GM13976 (cell line): ENCODE data around the gene MYZAP.

Experiments
- DNase-seq: peaks from one replicate; pipeline ENCODE4 v3.0.0; 2012; ENCODE audit warnings: low spot score
- in situ Hi-C: fragments of 300-500 bp; cut with MboI; formaldehyde crosslinking; loops from one replicate; pipeline ENCODE4 v1.12.0; 2022; ENCODE audit warnings: low sequenced_read_pairs, mixed read lengths, inconsistent platforms; ENCODE audit not compliant: unreplicated experiment
- TF ChIP-seq, protein P1 (sequence below): IDR thresholded peaks from 2 replicates; pipeline ENCODE4 v1.5.1; 2012; ENCODE audit warnings: borderline replicate concordance, mild to moderate bottlenecking; ENCODE audit not compliant: insufficient read depth; ENCODE audit errors: extremely low read depth, missing control alignments, control extremely low read depth

MYZAP gene

DNA sequence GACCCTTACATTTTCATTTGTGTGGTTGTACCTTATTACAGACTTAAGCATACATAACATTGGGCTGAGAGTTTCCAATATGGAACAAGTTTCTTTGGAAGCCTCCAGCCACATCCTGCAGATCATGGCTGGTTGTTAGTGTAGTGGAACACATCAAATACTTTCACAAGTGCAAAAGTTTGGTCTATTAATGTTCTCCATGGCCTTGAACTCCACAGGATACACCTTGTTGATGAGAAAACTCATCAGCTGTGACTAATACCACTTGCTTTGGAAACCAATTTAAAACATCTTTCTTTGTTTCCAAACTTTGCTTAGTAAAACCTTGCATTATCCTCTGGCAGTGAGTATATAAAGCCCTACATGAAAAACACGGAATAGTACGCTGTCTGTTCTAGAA, 46.1 kb downstream of the MYZAP start:
- TF ChIP-seq, protein P1, sequence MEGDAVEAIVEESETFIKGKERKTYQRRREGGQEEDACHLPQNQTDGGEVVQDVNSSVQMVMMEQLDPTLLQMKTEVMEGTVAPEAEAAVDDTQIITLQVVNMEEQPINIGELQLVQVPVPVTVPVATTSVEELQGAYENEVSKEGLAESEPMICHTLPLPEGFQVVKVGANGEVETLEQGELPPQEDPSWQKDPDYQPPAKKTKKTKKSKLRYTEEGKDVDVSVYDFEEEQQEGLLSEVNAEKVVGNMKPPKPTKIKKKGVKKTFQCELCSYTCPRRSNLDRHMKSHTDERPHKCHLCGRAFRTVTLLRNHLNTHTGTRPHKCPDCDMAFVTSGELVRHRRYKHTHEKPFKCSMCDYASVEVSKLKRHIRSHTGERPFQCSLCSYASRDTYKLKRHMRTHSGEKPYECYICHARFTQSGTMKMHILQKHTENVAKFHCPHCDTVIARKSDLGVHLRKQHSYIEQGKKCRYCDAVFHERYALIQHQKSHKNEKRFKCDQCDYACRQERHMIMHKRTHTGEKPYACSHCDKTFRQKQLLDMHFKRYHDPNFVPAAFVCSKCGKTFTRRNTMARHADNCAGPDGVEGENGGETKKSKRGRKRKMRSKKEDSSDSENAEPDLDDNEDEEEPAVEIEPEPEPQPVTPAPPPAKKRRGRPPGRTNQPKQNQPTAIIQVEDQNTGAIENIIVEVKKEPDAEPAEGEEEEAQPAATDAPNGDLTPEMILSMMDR, result no peak
- no peak for DNase-seq
- in situ Hi-C loops, result no loop called here

DNA sequence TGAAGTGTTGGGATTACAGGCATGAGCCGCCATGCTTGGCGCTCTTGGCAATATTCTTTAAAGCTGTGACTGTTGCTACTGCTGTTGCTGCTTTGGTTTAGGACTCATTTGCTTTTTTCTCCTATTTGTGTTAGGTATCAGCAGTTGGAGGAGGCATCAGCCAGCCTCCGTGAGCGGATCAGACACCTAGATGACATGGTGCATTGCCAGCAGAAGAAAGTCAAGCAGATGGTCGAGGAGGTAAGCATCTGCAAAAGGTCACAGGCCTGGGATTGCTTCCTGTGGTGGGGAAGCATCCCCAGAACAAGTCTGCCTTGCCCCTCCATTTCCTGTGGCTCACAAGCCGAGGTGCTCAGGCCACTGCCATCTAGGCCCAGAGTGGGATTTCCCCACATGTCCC, 47.6 kb downstream of the MYZAP start:
- TF ChIP-seq, protein P1, result no peak
- DNase-seq, result no peak
- in situ Hi-C loops, result no loop called here

DNA sequence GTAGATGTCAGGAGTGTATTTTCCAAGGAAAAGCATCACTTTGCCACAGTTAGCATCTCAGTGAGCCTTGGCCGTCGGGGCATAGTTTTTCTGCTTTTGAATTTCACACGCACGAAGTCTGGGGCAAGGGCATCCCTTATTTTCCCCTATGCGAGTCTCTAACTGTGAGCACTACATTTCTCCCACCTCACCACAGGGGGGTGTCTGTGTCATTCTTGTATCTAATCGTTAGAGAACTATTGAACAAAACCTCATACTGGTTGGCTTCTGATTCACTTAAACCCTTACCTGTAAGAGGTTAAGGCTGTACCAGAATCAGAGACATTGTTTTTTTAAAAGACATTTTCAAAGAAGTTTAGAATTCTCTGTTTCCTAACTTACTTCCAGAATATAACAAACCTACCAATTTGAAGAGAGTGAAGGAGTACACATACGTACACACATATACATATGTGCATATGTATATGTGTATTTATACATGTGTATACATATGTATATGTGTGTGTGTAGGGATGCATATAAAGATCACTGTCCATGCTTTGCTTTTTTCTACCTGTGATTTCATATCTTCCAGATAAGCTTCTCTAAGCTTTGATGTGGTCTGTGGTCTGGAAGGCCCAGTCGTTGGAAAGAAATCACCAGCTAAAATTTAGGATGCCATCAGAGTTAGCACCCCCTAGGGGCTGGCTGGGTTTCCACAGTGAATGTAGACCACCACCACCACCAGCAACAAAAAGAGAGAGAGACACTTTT, 49.4 kb downstream of the MYZAP start:
- in situ Hi-C loops, result no loop called here
- TF ChIP-seq, protein P1, result no peak
- DNase-seq, result no peak

DNA sequence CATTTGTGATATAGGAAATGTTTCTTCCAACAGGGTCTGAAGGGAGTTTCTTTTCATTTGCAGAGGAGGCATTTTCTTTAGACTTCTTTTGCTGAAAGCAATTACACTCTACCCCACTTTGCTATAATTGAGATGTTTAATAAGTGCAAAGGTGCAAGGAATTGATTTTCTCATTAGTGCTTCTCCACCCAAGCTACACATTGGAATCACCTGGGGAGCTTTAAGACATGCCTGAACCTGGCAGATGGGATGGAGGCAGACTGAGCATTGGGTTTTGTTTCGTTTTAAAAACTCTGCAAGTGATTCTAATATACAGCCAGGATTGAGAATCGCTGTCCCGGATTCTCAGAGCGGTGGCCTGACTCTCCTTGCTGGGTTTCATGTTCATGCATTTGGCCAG, 52.1 kb downstream of the MYZAP start:
- TF ChIP-seq, protein P1, result no peak
- in situ Hi-C loops, result no loop called here
- DNase-seq, result no peak

DNA sequence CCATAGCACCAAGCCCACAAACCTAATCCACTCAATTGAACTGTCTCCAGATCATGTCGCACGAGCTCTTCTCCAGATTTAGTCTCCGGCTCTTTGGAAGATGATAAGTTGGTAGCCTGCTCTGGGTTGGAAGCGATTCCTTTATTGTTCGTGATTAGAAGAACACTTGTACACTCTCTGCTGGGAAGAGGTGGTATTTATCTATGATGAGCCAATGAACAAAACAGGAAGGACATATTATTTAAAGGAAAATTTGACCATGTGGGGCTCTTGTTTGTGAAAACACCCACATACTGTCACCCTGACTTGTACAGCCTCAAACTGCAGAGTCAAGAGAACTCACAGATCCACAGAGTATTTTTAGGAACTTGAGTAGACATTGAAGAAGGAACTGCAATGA, 54.4 kb downstream of the MYZAP start:
- in situ Hi-C loops, result no loop called here
- TF ChIP-seq, protein P1, result no peak
- no peak for DNase-seq

DNA sequence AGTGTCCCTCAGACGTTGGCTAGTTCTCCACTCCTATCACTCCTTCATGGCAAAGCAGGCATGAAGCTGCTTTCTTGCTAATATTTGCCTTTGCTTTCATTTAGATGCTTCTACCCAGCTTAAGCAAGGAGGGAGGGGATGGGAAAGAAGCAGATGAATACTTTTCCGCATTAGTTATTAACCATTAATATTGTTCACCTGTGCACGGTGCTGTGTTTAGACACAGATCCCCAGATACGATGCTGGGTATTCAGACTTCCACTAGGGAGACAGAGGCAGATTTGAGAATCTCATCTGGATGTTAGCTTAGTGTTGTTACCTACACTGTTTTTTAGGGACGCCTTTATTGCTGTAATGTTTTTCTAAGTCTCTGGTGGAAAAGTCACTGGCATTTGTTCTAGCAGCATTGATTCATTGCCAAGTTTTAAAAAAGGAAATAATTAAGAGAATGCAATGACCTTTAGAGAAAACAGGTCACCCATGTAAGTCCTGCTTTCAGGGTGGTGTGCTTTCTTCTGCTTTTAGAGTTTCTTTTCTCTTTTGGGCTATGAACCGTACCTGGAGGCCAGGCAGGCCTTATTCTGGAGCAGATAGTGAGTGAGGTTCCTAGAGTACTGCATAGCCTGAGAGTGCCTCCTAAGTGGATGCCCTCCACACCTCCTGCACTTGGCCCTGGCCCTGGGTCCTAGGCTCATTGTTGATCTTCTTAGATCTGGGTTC, 55.5 kb downstream of the MYZAP start:
- DNase-seq, result no peak
- TF ChIP-seq, protein P1, result no peak
- in situ Hi-C loops, result no loop called here
